Endometrial microvascular endothelial cells (primary cell): ENCODE data around the gene SHISA8. TPM values are rescaled to one million over a fixed set of nuclear protein-coding genes. Genes with fewer than 3 reads are reported as not detected.
"Not testable (repeated sequence)": the region's sequence is repeated elsewhere in the genome, so short reads cannot be mapped to it uniquely, and the experiment has no call there.

Source experiments
- in situ Hi-C: cut with HindIII; loops from 2 replicates; pipeline ENCODE4 v1.10.0; 2017; ENCODE audit warnings: low sequenced_read_pairs, low pct_unique_long_range_greater_than_20kb; ENCODE audit errors: inconsistent ontology term
- total RNA-seq: library from RNA; depleted of rRNA; stranded (reverse); fragments of >200 nt; gene quantifications from one replicate; pipeline ENCODE4 v1.2.3, GENCODE V29; 2015; ENCODE audit errors: inconsistent ontology term

Gene SHISA8
- not detected for total RNA-seq

GRCh38 chr22:41915035-41915785 is at the start of gene SHISA8:
Gene SHISA8, minus strand, starts transcription at chr22:41915074. Its CDS starts 407 bp downstream, at chr22:41914667.
- in situ Hi-C loops: no loop called here

- in situ Hi-C loops: no loop called here
These were observed 49.2 kb upstream of the SHISA8 start for GRCh38 chr22:41964112-41964491.

GRCh38 chr22:41963453-41964111 is 48.7 kb upstream of the SHISA8 start:
- in situ Hi-C loops: no loop called here

GRCh38 chr22:41957941-41958556 is 43.2 kb upstream of the SHISA8 start:
- in situ Hi-C loops: no loop called here

GRCh38 chr22:41952713-41953112 is 37.8 kb upstream of the SHISA8 start:
- in situ Hi-C loops: no loop called here

GRCh38 chr22:41951898-41952474 is 37.1 kb upstream of the SHISA8 start, which contains the start of gene SMIM45:
Gene SMIM45, plus strand, starts transcription at chr22:41952150.
- in situ Hi-C loops: no loop called here

- in situ Hi-C loops: no loop called here
These were observed 34.6 kb upstream of the SHISA8 start for GRCh38 chr22:41949297-41949965.

GRCh38 chr22:41948928-41949296 is 34.0 kb upstream of the SHISA8 start:
- in situ Hi-C loops: not testable (repeated sequence)

- in situ Hi-C loops: no loop called here
These were observed 33.3 kb upstream of the SHISA8 start for GRCh38 chr22:41948142-41948541.

- in situ Hi-C loops: no loop called here
These were observed 32.7 kb upstream of the SHISA8 start for GRCh38 chr22:41947424-41948080.

GRCh38 chr22:41946629-41947423 is 32.0 kb upstream of the SHISA8 start, which contains the start of gene CENPM:
Gene CENPM, minus strand, starts transcription at chr22:41947152. Its CDS starts 76 bp downstream, at chr22:41947076.
- in situ Hi-C loops: no loop called here

- in situ Hi-C loops: no loop called here
These were observed 28.9 kb upstream of the SHISA8 start for GRCh38 chr22:41943661-41944209.

GRCh38 chr22:41940832-41941765 is 26.2 kb upstream of the SHISA8 start:
- in situ Hi-C loops: no loop called here

GRCh38 chr22:41939981-41940831 is 25.3 kb upstream of the SHISA8 start:
- in situ Hi-C loops: no loop called here

- in situ Hi-C loops: no loop called here
These were observed 22.0 kb upstream of the SHISA8 start for GRCh38 chr22:41936894-41937169.

GRCh38 chr22:41935509-41935908 is 20.6 kb upstream of the SHISA8 start:
- in situ Hi-C loops: no loop called here
